GM13976 (cell line): ENCODE results near the gene CMIP.

ENCODE experiments used
- DNase-seq: peaks from one replicate; pipeline ENCODE4 v3.0.0; 2012; ENCODE audit warnings: low spot score
- in situ Hi-C: fragments of 300-500 bp; cut with MboI; formaldehyde crosslinking; loops from one replicate; pipeline ENCODE4 v1.12.0; 2022; ENCODE audit warnings: low sequenced_read_pairs, mixed read lengths, inconsistent platforms; ENCODE audit not compliant: unreplicated experiment
- TF ChIP-seq, protein P1 (sequence below): IDR thresholded peaks from 2 replicates; pipeline ENCODE4 v1.5.1; 2012; ENCODE audit warnings: borderline replicate concordance, mild to moderate bottlenecking; ENCODE audit not compliant: insufficient read depth; ENCODE audit errors: extremely low read depth, missing control alignments, control extremely low read depth

Gene CMIP

DNA sequence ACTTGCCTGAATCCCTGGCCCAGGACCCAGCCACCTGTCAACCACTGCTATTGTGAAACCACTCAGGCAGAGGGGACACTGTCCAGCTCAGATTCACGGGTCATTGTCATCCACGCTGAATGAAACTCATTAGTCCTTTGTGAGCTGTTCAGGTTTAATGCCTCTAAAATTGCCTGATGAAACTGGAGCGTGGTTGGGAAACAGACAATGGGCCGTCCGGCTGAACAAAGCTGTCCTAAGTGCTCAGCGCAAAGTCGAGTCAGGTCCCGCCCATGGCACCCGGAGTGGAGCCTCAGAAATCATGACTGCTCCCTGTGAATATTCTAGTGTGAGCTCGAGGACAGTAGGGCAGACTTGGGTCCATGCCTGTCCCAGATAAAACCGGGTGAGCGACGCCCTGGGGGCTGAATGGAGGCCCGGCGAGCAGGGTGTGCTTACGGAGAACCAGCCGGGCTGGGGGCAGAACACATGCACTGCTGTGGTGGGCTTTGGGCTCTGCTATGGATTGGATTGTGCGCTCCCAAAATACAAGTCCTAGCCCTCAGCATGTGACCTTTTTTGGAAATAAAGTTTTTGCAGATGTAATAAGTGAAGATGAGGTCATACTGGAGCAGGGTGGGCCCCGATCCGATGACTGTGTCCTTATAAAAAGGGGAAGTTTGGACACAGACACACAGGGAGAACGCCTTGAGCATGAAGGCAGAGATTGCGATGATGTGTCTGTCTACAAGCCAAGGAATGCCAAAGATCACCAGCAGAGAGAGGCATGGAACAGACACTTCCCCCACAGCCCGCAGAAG lies 12.9 kb upstream of the CMIP start:
- TF ChIP-seq, protein P1, sequence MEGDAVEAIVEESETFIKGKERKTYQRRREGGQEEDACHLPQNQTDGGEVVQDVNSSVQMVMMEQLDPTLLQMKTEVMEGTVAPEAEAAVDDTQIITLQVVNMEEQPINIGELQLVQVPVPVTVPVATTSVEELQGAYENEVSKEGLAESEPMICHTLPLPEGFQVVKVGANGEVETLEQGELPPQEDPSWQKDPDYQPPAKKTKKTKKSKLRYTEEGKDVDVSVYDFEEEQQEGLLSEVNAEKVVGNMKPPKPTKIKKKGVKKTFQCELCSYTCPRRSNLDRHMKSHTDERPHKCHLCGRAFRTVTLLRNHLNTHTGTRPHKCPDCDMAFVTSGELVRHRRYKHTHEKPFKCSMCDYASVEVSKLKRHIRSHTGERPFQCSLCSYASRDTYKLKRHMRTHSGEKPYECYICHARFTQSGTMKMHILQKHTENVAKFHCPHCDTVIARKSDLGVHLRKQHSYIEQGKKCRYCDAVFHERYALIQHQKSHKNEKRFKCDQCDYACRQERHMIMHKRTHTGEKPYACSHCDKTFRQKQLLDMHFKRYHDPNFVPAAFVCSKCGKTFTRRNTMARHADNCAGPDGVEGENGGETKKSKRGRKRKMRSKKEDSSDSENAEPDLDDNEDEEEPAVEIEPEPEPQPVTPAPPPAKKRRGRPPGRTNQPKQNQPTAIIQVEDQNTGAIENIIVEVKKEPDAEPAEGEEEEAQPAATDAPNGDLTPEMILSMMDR, result no peak
- no peak for DNase-seq
- in situ Hi-C loops, result no loop called here

DNA sequence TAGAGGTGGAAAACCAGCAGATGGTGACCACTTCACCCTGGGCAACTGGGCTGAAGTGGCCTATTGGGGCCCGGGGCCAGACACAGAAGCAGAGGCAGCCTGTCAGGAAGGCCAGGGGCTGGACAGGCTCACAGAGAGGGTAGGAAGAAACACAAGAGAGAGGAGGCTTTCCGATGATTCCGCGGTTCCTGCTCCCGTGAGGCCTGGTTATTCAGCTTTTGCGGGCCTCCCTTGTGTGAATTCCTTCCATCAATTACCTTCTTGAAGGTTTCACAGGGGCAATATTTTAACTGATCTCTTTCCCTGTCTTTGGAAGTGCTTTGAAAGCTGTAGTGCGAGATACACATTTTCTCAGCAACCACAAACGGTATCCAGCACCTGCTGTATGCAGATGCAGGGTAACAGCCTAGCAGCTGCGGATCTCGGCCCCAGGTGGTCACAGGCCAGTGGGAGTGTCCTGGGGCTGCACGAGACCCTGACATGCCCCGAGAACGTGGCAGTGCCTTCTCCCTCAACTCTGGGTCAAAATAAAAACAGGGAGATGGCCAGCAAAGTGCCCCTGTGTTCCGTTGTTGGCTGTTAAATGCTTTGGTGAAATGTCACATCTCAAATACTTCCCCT lies 11.6 kb upstream of the CMIP start:
- TF ChIP-seq, protein P1, result no peak
- in situ Hi-C loops, result no loop called here
- no peak for DNase-seq

DNA sequence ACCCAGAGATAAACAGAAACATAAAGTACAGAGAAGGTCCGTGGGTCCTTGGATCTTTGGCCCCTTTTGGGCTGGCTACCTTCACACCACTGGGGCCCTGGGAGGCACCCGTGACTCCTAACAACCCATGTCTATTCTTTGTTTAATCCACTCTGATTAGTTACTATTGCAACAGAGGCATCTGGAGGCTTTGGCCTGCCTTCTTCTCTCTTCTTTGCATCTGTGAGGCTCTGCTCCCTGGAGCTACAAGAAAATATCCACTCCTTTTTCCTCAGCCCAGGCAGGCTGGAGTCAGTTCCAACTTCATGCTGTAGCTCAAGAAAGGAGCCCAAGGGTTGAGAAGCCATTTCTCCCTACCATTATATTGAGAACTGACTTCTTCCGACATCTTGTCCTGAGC lies 9.5 kb upstream of the CMIP start:
- DNase-seq, result no peak
- in situ Hi-C loops, result no loop called here
- TF ChIP-seq, protein P1, result no peak

DNA sequence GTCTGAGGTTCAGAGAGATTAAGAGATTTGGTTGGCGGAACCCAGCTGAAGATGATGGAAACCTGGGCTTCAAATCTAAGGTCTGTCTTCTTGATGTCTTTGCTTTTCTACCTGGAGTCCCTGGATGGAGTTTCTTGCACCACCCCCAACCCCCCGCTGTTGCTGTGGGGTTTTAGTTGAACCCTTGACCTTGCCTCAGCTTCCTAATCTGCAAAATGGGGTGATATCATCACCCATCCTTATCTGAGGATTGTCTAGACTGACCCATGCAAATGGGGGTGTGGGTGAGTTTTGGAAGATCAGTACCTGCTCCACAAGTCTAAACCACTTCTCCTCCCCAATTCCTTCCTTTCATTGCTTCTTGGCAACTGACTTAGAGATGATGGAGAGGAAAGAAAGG lies 9.0 kb upstream of the CMIP start:
- DNase-seq, result no peak
- TF ChIP-seq, protein P1, result no peak
- in situ Hi-C loops, result no loop called here

DNA sequence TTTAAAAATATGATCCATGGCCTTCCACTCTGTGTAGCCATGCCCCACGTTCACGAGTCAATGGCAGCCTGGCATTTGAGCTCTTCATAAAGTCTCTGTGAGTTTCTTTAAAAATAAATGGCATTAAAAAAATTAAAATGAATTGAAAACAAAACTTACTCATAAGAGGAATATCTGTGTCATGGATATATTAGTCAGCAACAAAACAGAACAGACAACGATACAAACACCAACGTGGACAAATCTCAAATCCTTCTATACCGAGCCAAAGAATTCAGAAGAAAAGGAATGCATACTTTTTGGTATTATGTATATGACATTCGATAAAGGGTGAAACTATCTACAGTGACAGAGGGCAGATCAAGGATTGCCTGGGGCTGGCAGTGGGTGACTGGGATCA lies 8.2 kb upstream of the CMIP start:
- in situ Hi-C loops, result no loop called here
- TF ChIP-seq, protein P1, result no peak
- DNase-seq, result no peak

DNA sequence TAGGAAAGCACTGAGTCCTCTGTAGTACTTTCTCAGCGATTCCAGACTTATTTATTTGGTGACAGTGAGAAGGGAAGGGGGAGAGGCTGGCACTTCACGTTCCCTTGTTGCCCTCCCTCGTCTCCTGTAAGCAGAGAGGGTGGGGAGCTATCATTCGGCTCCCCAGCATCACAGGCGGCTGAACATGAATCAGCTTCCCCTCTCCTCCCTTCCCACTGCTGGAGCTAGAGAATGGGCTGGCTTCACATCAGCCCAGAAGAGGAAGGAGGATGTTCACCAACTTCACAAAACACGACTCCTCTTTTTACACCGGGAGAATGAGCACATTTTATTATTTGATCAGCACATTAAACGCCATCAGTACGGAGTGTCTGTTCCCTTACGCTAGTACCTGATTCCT lies 6.7 kb upstream of the CMIP start:
- no peak for DNase-seq
- TF ChIP-seq, protein P1, result no peak
- in situ Hi-C loops, result no loop called here
